GM12878 (cell line): ENCODE results near the gene C9orf153. TPM values are rescaled to one million over a fixed set of nuclear protein-coding genes. Genes with fewer than 3 reads are reported as not detected.

ENCODE experiments used
- ATAC-seq: fragments of 200-7000 bp; cut with Tn5 transposase; 3 replicates; pipeline ENCODE4 v1.9.1; 2020; ENCODE audit warnings: mild to moderate bottlenecking, moderate library complexity
- BruUV-seq: library from RNA; stranded (reverse); fragments of 400-500 nt; replicated peaks from 2 replicates; lab custom pipeline; 2021; lab: Mats Ljungman, UMichigan
- CTCF ChIA-PET: fragments of 300-600 bp; sonication (Branson Sonifier 250); formaldehyde crosslinking; extraction: SDS; loops from one replicate; lab custom pipeline; 2021; ENCODE audit warnings: inconsistent platforms; lab: Yijun Ruan, JAX
- POLR2A ChIA-PET: fragments of 350-600 bp; formaldehyde crosslinking; extraction: SDS; loops from one replicate; lab custom pipeline; 2021; ENCODE audit warnings: inconsistent platforms; lab: Charles Lee
- RAD21 ChIA-PET: fragments of 300-600 bp; sonication (Branson Sonifier 250); formaldehyde crosslinking; loops from one replicate; lab custom pipeline; 2023; ENCODE audit warnings: antibody characterized with exemption; ENCODE audit not compliant: unreplicated experiment; lab: Charles Lee
- SMC1A ChIA-PET: fragments of 300-600 bp; sonication (Branson Sonifier 250); formaldehyde crosslinking; loops from one replicate; lab custom pipeline; 2023; ENCODE audit not compliant: unreplicated experiment, uncharacterized antibody; lab: Charles Lee
- DNase-seq: peaks from one replicate; pipeline ENCODE4 v3.0.0-alpha.2; 2011; ENCODE audit warnings: low read depth, low spot score
- FAIRE-seq: peaks from 3 replicates; lab custom pipeline; 2011; peaks lifted over from hg19 to GRCh38; lab: Jason Lieb, UNC
- H2AFZ ChIP-seq: 2 replicates; pipeline ENCODE4 v1.6.0; 2011; ENCODE audit warnings: low read depth, low read length, control low read depth; ENCODE audit not compliant: control insufficient read depth
- H3K27ac ChIP-seq: 2 replicates; pipeline ENCODE4 v1.5.1; 2011; ENCODE audit warnings: control low read depth; ENCODE audit not compliant: control insufficient read depth, insufficient read depth
- H3K27me3 ChIP-seq, 2 experiments: replicated peaks in 1 of 2; 2 replicates each; pipeline versions ENCODE4 v1.6.0 to v1.6.1; 2011; ENCODE audit warnings: low read length in 1 of 2; ENCODE audit not compliant: control insufficient read depth in 2 of 2, insufficient read depth in 2 of 2
- H3K36me3 ChIP-seq, 2 experiments: 2 replicates each; pipeline ENCODE4 v1.5.1; 2011; ENCODE audit warnings: low read length in 1 of 2; ENCODE audit not compliant: control insufficient read depth in 2 of 2, insufficient read depth in 2 of 2
- H3K4me1 ChIP-seq: 2 replicates; pipeline ENCODE4 v1.6.1; 2011; ENCODE audit warnings: mild to moderate bottlenecking, low read length, moderate library complexity, mixed read lengths; ENCODE audit not compliant: control insufficient read depth, insufficient read depth
- H3K4me2 ChIP-seq: 2 replicates; pipeline ENCODE4 v1.6.0; 2011; ENCODE audit warnings: control low read depth; ENCODE audit not compliant: control insufficient read depth, insufficient read depth
- H3K4me3 ChIP-seq: fragments of 200-600 bp; sonication (generic); 2 replicates; pipeline ENCODE4 v1.5.1; 2016
- H3K79me2 ChIP-seq: 2 replicates; pipeline ENCODE4 v1.6.0; 2011; ENCODE audit warnings: low read length; ENCODE audit not compliant: control insufficient read depth, insufficient read depth
- H3K9ac ChIP-seq: 2 replicates; pipeline ENCODE4 v1.8.0; 2011; ENCODE audit warnings: low read length, control low read depth, mixed read lengths; ENCODE audit not compliant: control insufficient read depth, insufficient read depth
- H3K9me3 ChIP-seq: replicated peaks from 3 replicates; pipeline ENCODE4 v1.5.1; 2011; ENCODE audit warnings: mild to moderate bottlenecking, low read length; ENCODE audit not compliant: control insufficient read depth, insufficient read depth
- H4K20me1 ChIP-seq: 2 replicates; pipeline ENCODE4 v1.6.0; 2011; ENCODE audit not compliant: control insufficient read depth, insufficient read depth
- EZH2 ChIP-seq: IDR thresholded peaks from 2 replicates; pipeline ENCODE4 v1.6.1; 2012; ENCODE audit warnings: low read depth, mild to moderate bottlenecking, control low read depth, inconsistent platforms, low read length, borderline replicate concordance; ENCODE audit not compliant: control insufficient read depth
- HCFC1 ChIP-seq: fragments of 150-350 bp; IDR thresholded peaks from 2 replicates; pipeline ENCODE4 v1.6.1; 2014; ENCODE audit warnings: low read length
- NFXL1 ChIP-seq: fragments of 450-650 bp; IDR thresholded peaks from 2 replicates; pipeline ENCODE4 v1.6.1; 2017; ENCODE audit warnings: antibody characterized with exemption, mild to moderate bottlenecking, borderline replicate concordance
- PKNOX1 ChIP-seq: fragments of 450-650 bp; IDR thresholded peaks from 2 replicates; pipeline ENCODE4 v1.6.1; 2016; ENCODE audit warnings: mild to moderate bottlenecking
- WGBS: methylation state at CpG from one replicate; pipeline ENCODE4 v1.1.6; 2016; ENCODE audit warnings: low lambda C conversion rate; ENCODE audit not compliant: insufficient replicate concordance, insufficient coverage; ENCODE audit errors: missing lambda C conversion rate; 5-methylcytosine and 5-hydroxymethylcytosine counted together
- in situ Hi-C: fragments of 300-500 bp; cut with MboI; formaldehyde crosslinking; loops from 9 replicates; pipeline ENCODE4 v1.14.3; 2018; ENCODE audit warnings: mixed read lengths
- intact Hi-C: fragments of 100-400 bp; cut with micrococcal nuclease; formaldehyde crosslinking; loops from one replicate; pipeline ENCODE4 v1.14.2; 2022; ENCODE audit not compliant: unreplicated experiment
- polyA plus RNA-seq, 11 experiments: library from polyadenylated mRNA; depleted of rRNA in 4 of 11; unstranded in 6 of 11; stranded (reverse) in 5 of 11; fragments of >200 nt; fragmentation: Nextera tagmentation in 4 of 11; fragmentation: Illumina TruSeq in 1 of 11; extraction: Ambion mirVana in 4 of 11; extraction: Trizol in 1 of 11; gene quantifications; 1 replicate in 1 of 11; 2 replicates in 10 of 11; pipeline versions ENCODE4 v1.2.1 to v1.2.3, GENCODE V29; 2011 to 2016; ENCODE audit warnings: inconsistent platforms in 2 of 11, missing spikeins in 2 of 11, low read depth in 1 of 11
- total RNA-seq, 4 experiments: library from RNA; depleted of rRNA in 3 of 4; stranded (reverse); fragments of >200 nt in 3 of 4; fragmentation: Illumina TruSeq in 1 of 4; extraction: Trizol in 1 of 4; gene quantifications; 2 replicates each; pipeline versions ENCODE4 v1.2.1 to v1.2.3, GENCODE V29; 2013 to 2021
- TF ChIP-seq, protein P1 (sequence below): IDR thresholded peaks from 2 replicates; pipeline ENCODE4 v1.6.1; 2011; ENCODE audit warnings: borderline replicate concordance, low read depth, mild to moderate bottlenecking, moderate library complexity, mixed read lengths, low read length; ENCODE audit not compliant: insufficient read depth; ENCODE audit errors: extremely low read length
- TF ChIP-seq, protein P2 (sequence below): fragments of 150-350 bp; IDR thresholded peaks from 2 replicates; pipeline ENCODE4 v1.6.1; 2016; ENCODE audit warnings: low read depth, low read length

Gene C9orf153
- total and polyA plus RNA-seq, 10 of the 15 experiments (the other 5 are each of a cell fraction or from before 2014, with no cell fraction given) = 0.03 to 1.2 (median 0.18) TPM; not detected in 1

- no peak for TF ChIP-seq EZH2
- TF ChIP-seq, protein P1, sequence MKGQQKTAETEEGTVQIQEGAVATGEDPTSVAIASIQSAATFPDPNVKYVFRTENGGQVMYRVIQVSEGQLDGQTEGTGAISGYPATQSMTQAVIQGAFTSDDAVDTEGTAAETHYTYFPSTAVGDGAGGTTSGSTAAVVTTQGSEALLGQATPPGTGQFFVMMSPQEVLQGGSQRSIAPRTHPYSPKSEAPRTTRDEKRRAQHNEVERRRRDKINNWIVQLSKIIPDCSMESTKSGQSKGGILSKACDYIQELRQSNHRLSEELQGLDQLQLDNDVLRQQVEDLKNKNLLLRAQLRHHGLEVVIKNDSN = no peak
Observed at GRCh38 chr9:86262492-86262891, 3.0 kb upstream of the C9orf153 start (continued).

- no peaks in the 10 kb centered on the region; a peak in 1 of 4 replicates for H3K36me3 ChIP-seq
- H3K9me3 ChIP-seq = no peaks in the 10 kb centered on the region
- no peak overlapping the region for H3K4me2 ChIP-seq
- TF ChIP-seq HCFC1 (no peak), PKNOX1 (0 out of 2 replicates have a peak, but pooled peaks have one; percentile 9), NFXL1 (no peak)
- TF ChIP-seq, protein P2, sequence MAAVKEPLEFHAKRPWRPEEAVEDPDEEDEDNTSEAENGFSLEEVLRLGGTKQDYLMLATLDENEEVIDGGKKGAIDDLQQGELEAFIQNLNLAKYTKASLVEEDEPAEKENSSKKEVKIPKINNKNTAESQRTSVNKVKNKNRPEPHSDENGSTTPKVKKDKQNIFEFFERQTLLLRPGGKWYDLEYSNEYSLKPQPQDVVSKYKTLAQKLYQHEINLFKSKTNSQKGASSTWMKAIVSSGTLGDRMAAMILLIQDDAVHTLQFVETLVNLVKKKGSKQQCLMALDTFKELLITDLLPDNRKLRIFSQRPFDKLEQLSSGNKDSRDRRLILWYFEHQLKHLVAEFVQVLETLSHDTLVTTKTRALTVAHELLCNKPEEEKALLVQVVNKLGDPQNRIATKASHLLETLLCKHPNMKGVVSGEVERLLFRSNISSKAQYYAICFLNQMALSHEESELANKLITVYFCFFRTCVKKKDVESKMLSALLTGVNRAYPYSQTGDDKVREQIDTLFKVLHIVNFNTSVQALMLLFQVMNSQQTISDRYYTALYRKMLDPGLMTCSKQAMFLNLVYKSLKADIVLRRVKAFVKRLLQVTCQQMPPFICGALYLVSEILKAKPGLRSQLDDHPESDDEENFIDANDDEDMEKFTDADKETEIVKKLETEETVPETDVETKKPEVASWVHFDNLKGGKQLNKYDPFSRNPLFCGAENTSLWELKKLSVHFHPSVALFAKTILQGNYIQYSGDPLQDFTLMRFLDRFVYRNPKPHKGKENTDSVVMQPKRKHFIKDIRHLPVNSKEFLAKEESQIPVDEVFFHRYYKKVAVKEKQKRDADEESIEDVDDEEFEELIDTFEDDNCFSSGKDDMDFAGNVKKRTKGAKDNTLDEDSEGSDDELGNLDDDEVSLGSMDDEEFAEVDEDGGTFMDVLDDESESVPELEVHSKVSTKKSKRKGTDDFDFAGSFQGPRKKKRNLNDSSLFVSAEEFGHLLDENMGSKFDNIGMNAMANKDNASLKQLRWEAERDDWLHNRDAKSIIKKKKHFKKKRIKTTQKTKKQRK = no peak
- ChIA-PET SMC1A (interaction anchor here (0.7 to 2.0 kb wide), 4 partner anchors 10 to 19 kb away, joined by 3 to 7 read pairs (median 4); no protein-coding TSS in a partner anchor), CTCF (interaction anchor here (1.1 to 2.0 kb wide), 5 partner anchors 10 to 55 kb away, joined by 3 to 7 read pairs (median 5); no protein-coding TSS in a partner anchor), RAD21 (interaction anchor here (1.1 kb wide), 1 partner anchor 55 kb away, joined by 3 read pairs; no protein-coding TSS in a partner anchor), POLR2A (interaction anchor here (0.9 to 1.5 kb wide), 2 partner anchors 9 to 11 kb away, joined by 3 to 5 read pairs; no protein-coding TSS in a partner anchor)
- ATAC-seq (no peak), DNase-seq (no peak), FAIRE-seq (no peak)
- no peak overlapping the region for H3K4me3 ChIP-seq
- no peaks in the 10 kb centered on the region for H4K20me1 ChIP-seq
- no peaks in the 10 kb centered on the region for H3K4me1 ChIP-seq
- in situ Hi-C loops (no loop called here), intact Hi-C loops (no loop called here)
- WGBS = 91% methylated on average over 2 of the region's 2 CpGs
- H3K79me2 ChIP-seq = no peaks in the 10 kb centered on the region
- no TSS peak for BruUV-seq
- H3K27ac ChIP-seq = no peak overlapping the region
- no peak overlapping the region for H3K9ac ChIP-seq
- no peaks in the 10 kb centered on the region for H3K27me3 ChIP-seq
- H2AFZ ChIP-seq = no peak overlapping the region
Observed at GRCh38 chr9:86257391-86257790, 2.1 kb downstream of the C9orf153 start.
